Omental fat pad (tissue), 4 donors: ENCODE data around the gene MGAT4A. TPM values are rescaled to one million over a fixed set of nuclear protein-coding genes. Genes with fewer than 3 reads are reported as not detected.
"Not testable (repeated sequence)": the region's sequence is repeated elsewhere in the genome, so short reads cannot be mapped to it uniquely, and the experiment has no call there.

Experiments
- ATAC-seq: fragments of 150-250 bp; one replicate; pipeline ENCODE4 v1.9.1; 2016; ENCODE audit warnings: mild to moderate bottlenecking, moderate library complexity; ENCODE audit not compliant: low FRiP score
- DNase-seq: peaks from one replicate; pipeline ENCODE4 v3.0.0-alpha.2; 2019; ENCODE audit warnings: low spot score
- total RNA-seq, 4 donors: library from RNA; depleted of rRNA; stranded (reverse); fragments of >200 nt; gene quantifications; one replicate each; pipeline ENCODE4 v1.1.0, GENCODE V29; 2016
- TF ChIP-seq, protein P1 (sequence below), 3 donors: fragments of 450-650 bp; IDR thresholded peaks; one replicate each; pipeline ENCODE4 v1.5.1; 2016 to 2017; ENCODE audit warnings: antibody characterized with exemption in 3 of 3, mild to moderate bottlenecking in 3 of 3, moderate library complexity in 2 of 3

The MGAT4A gene
- total RNA-seq, 4 donors from 2014 or later: 20.1 to 93.7 (median 43.2) TPM

DNA sequence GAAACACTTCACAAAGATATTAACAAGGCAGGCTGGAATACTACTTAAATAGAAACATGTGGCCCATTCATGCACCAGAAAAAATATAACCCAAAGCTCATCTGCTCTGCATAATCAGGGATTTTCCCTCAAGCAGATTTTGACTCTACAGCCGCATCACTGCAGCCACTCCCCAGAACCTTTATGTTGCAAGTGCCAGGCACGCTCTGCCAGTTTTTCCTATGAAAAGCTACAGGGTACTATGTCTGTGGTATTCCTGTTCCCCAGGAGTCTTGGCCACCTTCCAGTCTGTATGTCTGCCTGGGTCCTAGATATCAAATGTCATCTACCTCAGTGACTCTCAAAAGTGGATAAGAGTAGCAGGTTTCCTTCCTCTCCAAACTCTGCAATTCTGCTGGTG is 126.4 kb downstream of the MGAT4A start:
- ATAC-seq: no peak
- no peak for DNase-seq
- TF ChIP-seq, protein P1, sequence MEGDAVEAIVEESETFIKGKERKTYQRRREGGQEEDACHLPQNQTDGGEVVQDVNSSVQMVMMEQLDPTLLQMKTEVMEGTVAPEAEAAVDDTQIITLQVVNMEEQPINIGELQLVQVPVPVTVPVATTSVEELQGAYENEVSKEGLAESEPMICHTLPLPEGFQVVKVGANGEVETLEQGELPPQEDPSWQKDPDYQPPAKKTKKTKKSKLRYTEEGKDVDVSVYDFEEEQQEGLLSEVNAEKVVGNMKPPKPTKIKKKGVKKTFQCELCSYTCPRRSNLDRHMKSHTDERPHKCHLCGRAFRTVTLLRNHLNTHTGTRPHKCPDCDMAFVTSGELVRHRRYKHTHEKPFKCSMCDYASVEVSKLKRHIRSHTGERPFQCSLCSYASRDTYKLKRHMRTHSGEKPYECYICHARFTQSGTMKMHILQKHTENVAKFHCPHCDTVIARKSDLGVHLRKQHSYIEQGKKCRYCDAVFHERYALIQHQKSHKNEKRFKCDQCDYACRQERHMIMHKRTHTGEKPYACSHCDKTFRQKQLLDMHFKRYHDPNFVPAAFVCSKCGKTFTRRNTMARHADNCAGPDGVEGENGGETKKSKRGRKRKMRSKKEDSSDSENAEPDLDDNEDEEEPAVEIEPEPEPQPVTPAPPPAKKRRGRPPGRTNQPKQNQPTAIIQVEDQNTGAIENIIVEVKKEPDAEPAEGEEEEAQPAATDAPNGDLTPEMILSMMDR (IDR thresholded peaks at IDR 0.05): no peak

DNA sequence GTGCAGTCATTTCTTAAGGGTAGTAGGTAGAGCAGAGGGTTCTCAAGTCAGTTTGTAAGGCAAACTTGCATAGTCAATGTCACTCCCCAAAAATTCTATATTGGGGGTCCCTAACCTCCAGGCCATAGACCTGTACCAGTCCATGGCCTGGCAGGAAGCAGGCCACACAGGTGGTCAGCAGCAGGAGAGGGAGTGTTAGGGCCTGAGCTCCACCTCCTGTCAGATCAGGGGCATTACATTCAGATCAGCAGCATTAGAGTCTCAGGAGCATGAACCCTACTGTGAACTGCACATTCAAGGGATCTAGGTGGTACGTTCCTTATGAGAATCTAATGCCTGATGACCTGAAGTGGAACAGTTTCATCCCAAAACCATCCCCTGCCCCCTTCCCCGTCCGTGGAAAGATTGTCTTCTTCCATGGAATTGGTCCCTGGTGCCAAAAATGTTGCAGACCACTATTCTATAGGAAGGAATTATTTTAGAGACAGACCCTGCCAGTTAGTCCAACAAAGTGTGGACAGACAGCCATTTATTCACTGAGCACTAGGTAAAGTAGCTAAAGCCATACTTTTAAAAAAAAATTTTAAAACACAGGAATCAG is 129.3 kb downstream of the MGAT4A start:
- ATAC-seq: no peak
- TF ChIP-seq, protein P1 (IDR thresholded peaks at IDR 0.05): no peak

DNA sequence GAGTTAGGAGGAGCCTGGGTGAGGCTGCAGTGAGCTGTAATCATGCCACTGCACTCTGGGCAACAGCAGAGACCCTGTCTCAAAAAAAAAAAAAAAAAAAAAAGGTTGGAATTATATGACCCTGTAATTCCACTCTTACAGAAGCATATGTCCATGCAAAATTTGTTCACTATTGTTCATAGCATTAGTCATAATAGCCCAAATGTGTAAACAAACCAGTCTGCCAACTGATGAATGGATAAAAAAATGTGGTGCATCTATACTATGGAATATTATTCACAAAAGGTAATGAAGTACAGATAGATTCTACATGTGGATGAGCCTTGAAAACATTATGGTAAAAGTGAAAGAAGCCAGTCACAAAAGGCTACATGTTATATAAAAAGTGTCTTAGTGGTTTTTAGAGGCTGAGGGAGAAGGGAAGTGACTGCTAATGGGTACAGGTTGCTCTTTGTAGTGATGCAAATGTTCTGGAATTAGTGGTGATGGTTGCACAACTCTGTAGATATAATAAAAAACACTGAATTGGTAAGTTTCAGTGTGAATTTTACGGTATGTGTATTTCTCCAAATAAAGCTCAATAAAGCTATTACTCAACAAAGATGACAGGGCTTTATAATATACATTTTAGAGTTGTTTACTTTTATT is 132.0 kb downstream of the MGAT4A start:
- TF ChIP-seq, protein P1 (IDR thresholded peaks at IDR 0.05): no peak
- ATAC-seq (no peak), DNase-seq (no peak)

More for the DNA sequence above, 129.3 kb downstream of the MGAT4A start:
- DNase-seq: no peak

DNA sequence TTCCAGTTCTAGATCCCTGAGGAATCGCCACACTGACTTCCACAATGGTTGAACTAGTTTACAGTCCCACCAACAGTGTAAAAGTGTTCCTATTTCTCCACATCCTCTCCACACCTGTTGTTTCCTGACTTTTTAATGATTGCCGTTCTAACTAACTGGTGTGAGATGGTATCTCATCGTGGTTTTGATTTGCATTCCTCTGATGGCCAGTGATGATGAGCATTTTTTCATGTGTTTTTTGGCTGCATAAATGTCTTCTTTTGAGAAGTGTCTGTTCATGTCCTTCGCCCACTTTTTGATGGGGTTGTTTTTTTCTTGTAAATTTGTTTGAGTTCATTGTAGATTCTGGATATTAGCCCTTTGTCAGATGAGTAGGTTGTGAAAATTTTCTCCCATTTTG is 136.3 kb downstream of the MGAT4A start:
- DNase-seq, ATAC-seq: not testable (repeated sequence)

DNA sequence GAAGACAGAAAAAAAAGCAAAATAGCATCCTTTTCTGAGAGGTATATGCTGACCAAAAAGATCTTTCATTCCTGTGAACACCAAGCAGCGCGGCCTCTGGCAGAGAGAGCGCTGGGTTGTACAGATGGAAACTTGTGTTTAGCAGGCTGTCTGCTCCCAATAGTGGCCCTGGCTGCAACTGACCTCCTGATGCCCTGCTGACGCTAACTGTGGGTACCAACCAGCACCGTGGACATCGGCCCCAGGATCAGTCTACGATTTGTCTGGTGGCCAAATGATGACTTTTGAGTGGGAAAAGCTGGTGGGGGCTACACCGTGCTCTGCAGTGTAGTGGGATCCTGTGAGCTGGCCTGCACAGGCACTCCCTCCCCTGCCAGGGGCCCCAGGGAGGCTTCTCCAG is 138.4 kb downstream of the MGAT4A start:
- TF ChIP-seq, protein P1 (IDR thresholded peaks at IDR 0.05): no peak
- ATAC-seq (no peak), DNase-seq (no peak)

DNA sequence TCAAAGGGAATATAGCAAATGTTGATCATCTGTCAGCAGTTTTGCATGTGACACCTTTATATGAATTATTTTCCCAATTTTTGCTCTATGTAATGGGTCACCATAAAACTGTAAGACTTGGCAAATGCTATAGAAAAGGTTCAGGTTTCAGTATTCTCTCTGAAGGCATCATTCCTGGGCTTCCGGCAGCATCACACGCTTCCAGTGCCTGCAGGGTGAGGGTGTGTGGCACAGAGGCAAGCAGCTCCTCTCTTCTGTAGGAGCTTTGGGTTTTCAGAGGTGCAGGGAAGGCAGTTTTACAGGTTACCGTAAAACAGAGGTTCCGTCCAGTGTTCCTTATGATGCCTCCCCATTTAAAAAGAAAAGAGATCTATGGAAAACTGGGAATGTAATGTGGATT is 141.4 kb downstream of the MGAT4A start:
- TF ChIP-seq, protein P1 (IDR thresholded peaks at IDR 0.05): no peak
- no peak for ATAC-seq
- no peak for DNase-seq

DNA sequence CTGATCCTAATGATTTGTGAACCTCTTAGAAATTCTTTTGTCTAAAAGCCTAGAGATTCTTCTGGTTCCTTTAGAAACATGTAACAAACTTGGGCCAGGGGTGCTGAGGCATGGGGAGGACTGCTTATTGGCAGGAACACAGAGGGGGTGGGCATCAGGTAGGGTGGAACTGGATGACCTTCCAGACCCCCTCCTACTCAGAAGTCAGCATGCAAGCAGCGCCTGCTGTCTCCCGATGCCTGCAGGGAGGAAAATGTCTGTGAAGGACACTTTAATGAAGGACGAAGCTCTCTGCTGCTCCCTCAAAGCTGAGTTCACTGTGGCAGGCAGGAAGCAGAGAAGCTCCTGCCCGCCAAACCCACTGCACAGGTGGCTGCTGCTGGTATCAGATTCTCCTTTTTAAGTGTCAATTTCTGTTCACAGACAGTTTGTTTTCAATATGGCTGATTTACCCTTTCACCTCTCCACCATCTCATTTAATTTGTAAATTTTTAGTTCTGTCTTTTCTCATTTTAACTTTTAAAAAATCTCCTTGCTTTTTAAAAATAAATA is 142.0 kb downstream of the MGAT4A start:
- DNase-seq: no peak
- TF ChIP-seq, protein P1 (IDR thresholded peaks at IDR 0.05): no peak
- no peak for ATAC-seq
